ENCODE data around the gene ULBP3.
"Not testable (repeated sequence)": the region's sequence is repeated elsewhere in the genome, so short reads cannot be mapped to it uniquely, and the experiment has no call there.

The ULBP3 gene

DNA sequence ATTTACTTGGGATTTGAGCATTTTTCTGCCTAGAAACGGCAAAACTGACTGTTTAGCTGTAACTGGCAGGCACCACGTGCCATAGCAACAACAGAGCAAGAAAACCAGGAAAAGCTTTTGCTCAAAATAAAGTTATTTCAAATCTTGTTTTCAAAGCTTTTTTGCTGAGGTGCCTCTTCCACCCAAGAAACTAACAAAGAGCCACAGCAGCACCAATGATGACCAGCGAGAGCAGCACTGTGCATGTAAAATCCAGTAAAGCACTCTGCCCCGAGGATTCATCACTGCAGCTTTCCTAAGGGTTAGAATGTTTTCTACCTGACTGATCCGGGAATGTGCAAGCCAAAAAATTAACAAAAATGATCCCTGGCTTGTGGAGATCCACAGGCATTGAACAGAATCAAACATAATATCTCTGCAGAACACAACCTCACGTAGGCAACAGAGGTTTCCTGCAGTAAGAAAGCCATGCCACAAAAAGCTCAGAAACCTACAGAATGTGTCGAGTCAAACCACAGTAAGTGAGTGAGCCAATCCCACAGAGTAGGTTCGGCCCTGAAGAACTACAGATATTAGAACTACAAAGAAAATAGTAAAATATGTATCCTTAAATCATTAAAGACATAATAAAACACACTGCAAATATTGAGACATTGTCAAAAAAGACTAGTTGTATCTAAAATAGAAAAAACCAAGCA, 7.4 kb upstream of the ULBP3 start:
- DNase-seq (ENCODE audit: low read depth in 1 of 2, low spot score in 1 of 2): no peak

GRCh38 chr6:150075034-150075421, 6.1 kb upstream of the ULBP3 start:
- no peak for DNase-seq (ENCODE audit: low read depth in 1 of 2, low spot score in 1 of 2)

DNA sequence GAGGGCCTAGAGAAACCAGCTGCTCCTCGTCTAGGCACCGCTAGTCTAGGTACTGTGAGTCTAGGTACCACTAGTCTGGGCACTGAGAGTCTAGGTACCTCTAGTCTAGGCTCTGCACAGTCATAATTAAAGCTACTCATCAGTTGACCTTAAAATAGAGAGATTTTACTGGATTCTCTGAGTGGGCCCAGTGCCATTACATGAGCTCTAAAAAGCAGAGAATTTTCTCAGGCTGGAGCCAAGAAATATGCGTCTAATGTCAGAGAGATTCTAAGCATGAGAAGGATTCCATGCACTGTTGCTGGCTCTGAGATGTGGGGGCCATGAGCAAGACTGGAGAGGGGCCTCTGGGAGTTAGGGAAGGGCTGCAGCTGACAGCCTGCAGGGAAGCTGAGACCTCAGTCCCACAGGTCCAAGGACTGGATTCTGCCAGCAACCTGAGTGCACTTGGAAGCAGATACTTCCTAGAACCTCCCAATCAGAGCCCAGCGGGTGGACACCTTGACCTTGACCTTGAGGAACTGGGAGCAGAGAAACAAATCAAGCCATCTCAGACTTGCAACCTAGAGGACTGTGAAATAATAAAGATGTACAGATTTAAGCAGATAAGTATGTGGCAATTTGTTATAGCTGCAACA, 5.6 kb upstream of the ULBP3 start:
- DNase-seq (ENCODE audit: low read depth in 1 of 2, low spot score in 1 of 2): not testable (repeated sequence)

DNA sequence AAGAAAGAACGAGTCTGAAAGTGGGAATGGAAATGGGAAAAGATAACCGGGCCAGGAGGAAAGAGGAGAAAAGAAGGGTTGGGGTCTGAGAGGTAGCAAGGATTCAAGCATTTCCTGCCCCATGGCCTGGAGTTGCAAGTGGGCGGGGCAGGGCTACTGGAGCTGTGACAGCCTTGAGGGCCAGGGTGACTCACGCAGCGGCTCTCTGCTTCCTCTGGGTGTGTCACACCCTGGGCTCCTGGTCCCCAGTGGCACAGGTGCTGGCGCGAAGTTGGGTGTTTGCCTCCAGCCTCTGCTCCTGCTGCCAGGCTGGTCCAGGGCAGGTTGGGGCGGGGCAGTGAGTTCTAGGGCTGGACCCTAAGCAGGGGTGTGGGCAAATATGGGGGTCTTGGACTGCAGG, 3.3 kb upstream of the ULBP3 start:
- DNase-seq (ENCODE audit: low read depth in 1 of 2, low spot score in 1 of 2): no peak

- DNase-seq (ENCODE audit: low read depth in 1 of 2, low spot score in 1 of 2): peak in 1 of 2 donors; percentile 4
Observed at GRCh38 chr6:150070236-150070818, 1.4 kb upstream of the ULBP3 start.

GRCh38 chr6:150069706-150070105, 785 bp upstream of the ULBP3 start:
- DNase-seq (ENCODE audit: low read depth in 1 of 2, low spot score in 1 of 2): no peak

- no peak for DNase-seq (ENCODE audit: low read depth in 1 of 2, low spot score in 1 of 2)
Observed at GRCh38 chr6:150068151-150068550, 770 bp downstream of the ULBP3 start.

DNA sequence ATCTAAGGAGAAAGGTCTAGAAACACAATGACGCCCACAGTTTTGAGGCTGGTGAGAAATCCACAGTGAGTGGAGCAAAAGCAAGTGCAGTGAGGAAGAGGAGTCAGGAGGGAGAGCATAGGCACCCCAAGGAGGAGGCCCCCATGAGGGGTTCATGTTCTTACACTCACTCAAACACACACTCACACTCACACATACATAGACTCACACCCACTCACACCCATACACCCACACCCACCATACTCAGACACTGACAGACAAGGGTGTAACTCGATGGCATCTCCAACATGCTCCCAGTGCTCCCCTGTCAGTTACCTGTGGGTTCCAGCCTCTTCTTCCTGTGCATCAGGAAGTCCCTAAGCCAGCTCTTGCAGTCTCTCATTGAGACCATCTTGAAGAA, 3.8 kb downstream of the ULBP3 start:
- DNase-seq (ENCODE audit: low read depth in 1 of 2, low spot score in 1 of 2): no peak

DNA sequence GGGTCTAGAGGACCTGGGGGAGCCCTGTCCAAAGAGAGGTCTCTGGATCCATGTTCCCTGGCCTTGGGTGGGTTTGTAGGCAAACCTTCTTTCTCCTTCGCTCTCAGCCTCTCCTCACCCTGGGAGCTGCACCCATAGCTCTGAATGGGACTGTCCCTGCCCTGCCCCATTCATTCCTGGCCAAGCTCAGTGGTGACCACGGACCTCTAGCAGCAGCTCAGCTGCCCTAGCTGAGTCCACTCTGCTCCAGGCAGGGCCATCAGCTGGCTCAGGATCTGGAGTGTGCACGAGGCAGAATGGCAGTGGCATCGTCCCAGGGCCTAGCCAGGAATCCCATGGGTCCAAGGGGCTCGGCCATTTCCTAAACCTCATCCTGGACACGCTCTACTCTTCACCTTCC, 5.3 kb downstream of the ULBP3 start:
- no peak for DNase-seq (ENCODE audit: low read depth in 1 of 2, low spot score in 1 of 2)

DNA sequence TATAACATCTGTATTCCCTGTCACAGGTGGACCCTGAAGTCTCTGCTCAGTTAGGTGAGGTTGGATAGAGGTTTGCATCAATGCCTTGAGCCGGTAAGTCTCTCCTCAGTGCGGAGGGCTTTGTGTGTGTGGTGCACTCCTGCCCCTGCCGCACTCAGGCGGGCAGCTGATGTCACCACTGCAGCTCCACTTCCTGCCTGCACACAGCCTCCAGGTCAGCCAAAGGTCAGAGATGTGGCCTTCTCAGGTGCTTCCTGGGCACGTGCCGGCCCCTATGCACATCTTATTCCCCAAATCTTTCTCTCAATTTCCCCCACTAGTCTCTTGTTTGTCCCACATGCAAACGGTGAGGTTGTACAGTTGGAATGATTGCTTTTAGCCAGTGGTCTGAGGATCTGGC, 8.9 kb downstream of the ULBP3 start:
- not testable (repeated sequence) for DNase-seq (ENCODE audit: low read depth in 1 of 2, low spot score in 1 of 2)

DNA sequence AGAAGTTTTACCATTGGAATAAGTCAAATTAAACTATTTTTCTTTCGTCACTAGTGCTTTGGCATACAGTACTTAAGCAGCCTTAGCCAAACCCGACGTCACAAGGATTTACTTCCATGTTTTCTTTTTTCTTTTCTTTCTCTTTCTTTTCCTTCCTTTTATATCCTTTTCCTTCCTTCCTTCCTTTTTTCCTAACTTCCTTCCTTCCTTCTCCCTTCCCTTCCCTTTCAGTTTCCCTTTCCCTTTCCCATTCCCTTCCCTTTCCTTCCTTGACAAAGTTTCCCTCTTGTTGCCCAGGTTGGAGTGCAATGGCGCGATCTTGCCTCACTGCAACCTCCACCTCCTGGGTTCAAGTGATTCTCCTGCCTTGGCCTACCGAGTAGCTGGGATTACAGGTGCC, 9.9 kb downstream of the ULBP3 start:
- no peak for DNase-seq (ENCODE audit: low read depth in 1 of 2, low spot score in 1 of 2)

- no peak for DNase-seq (ENCODE audit: low read depth in 1 of 2, low spot score in 1 of 2)
Observed at GRCh38 chr6:150058231-150058792, 10.6 kb downstream of the ULBP3 start.

DNA sequence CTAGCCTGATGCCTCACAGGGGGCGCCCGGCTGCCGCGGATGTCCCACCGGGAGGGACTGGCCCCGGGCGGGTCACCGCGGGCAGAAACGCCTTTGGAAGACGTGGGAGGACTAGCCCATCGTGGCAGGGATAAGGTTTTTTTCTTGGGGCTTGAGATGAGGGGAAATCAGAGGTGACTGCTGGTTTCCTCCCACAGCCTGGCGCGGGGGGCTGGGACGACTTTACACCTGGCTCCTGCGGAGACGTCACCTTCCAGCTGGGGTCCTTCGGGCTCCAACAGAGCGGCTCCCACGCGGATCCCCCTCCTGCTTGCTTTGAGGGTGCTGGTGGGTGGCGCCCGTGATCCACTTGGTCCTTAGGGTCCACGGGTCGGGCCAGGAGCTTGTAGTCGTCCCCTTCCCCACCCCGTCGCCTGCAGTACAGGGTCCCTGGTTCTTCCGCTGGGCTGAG, 11.4 kb downstream of the ULBP3 start:
- DNase-seq (ENCODE audit: low read depth in 1 of 2, low spot score in 1 of 2): no peak

DNA sequence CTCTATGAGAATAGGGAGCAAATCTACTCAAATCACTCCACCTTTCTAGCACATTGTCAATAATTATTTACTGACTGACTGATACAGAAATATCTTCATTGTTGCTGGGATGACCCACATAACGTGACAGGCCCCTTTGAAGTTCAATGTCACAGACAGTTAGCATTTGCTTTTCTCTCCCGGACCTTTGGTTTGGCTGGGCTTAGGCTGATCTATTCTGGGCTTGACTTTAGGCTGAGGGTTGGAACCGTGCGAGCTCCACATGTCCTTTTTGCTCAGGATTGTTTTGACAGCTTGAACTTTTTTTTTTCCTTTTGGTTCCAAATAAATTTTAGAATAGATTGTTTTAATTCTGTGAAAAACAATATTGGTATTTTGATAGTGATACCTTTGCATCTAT, 12.0 kb downstream of the ULBP3 start:
- DNase-seq (ENCODE audit: low read depth in 1 of 2, low spot score in 1 of 2): no peak

DNA sequence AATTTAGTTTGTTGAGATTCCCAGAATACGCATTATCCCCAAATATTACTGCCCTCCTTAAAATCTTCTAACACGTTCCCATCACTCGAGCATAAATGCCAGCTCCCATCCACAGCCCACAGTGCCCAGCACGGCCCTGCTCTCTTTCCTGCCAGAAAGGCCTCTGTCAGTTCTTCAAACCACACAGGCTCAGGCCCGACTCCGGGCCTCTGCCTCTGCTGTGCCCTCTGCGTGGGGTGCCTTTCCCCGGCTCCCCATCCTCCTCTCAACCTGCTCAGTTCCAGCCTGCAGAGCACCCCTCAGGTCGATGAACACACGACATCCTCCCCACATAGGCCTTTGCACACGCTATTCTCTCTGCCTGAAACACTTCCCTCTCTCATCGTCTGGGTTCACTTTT, 12.8 kb downstream of the ULBP3 start:
- no peak for DNase-seq (ENCODE audit: low read depth in 1 of 2, low spot score in 1 of 2)

DNA sequence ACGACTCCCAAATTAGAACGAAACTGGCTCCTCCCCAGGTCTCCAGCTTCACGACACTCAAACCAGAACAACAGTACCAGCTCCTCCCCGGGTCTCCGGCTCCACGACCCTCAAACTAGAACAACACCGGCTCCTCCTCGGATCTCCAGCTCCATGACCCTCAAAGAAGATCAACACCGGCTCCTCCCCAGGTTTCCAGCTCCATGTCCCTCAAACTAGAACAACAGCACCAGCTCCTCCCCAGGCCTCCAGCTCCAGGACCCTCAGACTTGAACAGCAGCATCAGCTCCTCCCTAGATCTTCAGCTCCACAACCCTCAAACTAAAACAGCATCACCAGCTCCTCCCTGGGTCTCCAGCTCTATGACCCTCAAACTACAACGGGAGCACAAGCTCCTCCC, 13.8 kb downstream of the ULBP3 start:
- no peak for DNase-seq (ENCODE audit: low read depth in 1 of 2, low spot score in 1 of 2)

DNA sequence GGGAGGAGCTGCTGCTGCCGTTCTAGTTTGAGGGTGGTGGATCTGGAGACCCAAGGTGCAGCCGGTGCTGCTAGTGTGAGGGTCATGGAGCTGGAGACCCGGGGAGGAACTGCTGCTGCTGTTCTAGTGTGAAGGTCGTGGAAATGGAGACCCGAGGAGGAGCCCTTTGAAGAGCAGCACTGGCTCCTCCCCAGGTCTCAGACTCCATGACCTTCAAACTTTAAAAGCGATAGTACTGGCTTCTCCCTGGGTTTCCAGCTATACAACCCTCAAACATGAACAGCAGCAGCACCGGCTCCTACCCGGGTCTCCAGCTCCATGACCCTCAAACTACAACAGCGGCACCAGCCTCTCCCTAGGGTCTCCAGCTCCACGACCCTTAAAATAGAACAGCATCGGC, 15.5 kb downstream of the ULBP3 start:
- DNase-seq (ENCODE audit: low read depth in 1 of 2, low spot score in 1 of 2): no peak

DNA sequence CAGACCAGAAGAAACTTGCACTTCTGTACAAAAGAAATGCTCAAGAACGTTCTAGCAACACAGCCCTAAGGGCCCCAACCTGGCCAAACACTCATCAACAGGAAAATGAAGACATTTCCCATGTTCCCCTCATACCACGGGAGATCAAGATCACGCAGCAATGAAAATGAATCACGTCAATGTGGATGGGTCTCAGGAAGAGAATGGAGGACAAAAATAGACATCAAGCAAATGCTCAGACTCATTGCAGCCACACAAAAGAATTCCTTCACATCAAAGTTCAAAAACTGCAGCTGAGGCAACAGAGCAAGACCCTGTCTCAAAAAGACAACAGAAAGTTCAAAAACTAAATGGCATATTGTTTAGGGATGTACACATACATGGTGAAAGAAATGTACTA, 18.1 kb downstream of the ULBP3 start:
- no peak for DNase-seq (ENCODE audit: low read depth in 1 of 2, low spot score in 1 of 2)

DNA sequence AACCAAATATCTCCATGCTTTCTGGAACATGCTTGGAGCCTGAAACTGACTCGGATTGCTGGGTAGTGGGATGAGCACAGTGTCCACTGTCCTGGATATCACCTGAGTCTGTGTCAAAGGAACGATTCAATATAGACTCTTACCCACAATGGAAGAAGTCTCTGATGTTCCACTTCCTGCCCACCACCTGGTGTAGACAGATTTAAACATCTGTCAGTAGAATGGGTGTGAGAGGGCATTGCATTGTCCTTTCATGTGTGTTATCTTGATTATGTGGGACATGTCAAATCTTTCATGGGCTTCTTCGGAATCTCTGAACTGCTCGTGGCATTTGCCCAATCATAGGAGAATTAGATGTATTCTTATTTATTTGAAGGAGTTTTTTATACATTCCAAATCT, 20.8 kb downstream of the ULBP3 start:
- no peak for DNase-seq (ENCODE audit: low read depth in 1 of 2, low spot score in 1 of 2)

DNA sequence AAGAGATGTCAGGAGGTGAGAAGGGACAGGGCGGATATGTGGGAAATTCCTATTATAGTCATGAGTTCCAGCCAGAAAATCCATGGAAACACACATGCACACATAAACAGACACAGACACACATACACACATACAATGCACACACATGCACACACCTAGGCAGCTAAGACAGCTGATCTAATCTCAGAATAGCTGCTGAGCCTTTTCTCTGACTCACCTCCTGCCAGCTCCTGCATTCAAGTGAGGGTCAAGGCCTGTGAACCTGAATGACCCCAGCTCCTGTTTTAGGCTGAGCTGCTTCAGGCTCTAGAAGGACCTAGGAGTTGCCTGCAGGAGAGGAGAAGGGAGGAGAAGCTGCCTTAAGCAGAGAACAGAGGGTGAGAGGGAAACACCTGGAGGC, 22.0 kb downstream of the ULBP3 start:
- no peak for DNase-seq (ENCODE audit: low read depth in 1 of 2, low spot score in 1 of 2)

DNA sequence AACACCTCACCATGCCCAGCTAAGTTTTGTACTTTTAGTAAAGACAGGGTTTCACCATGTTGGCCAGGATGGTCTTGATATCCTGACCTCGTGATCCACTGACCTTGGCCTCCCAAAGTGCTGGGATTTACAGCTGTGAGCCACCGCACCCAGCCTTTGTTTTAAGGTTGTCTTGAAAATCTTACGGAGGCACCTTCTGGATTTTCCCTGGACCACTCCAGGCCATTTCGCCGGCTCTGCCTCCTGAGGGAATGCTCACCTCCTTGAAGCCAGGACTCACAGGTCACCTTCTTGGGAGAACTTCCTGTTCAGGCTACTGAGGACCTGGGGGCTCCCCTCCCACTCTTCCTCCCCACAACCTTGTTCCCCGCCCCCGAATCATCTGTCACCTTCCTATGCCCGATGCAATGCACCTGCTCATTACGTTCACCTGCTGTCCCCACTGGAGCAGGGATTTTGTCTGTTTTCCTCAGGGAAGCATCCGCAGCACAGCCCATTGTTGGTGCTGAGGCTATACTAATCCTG, 24.2 kb downstream of the ULBP3 start:
- no peak for DNase-seq (ENCODE audit: low read depth in 1 of 2, low spot score in 1 of 2)
